G401 (cell line): ENCODE results near the gene NOL12. TPM values are rescaled to one million over a fixed set of nuclear protein-coding genes. Genes with fewer than 3 reads are reported as not detected.
"Not testable (repeated sequence)": the region's sequence is repeated elsewhere in the genome, so short reads cannot be mapped to it uniquely, and the experiment has no call there.

ENCODE experiments used
- DNase-seq: peaks from one replicate; pipeline ENCODE4 v3.0.0-alpha.2; 2015; ENCODE audit warnings: low spot score
- in situ Hi-C: cut with HindIII; loops from 2 replicates; pipeline ENCODE4 v1.10.0; 2016; ENCODE audit warnings: low sequenced_read_pairs, mixed read lengths
- total RNA-seq: library from RNA; depleted of rRNA; stranded (reverse); fragments of >200 nt; shearing (Covaris generic); gene quantifications from 2 replicates; pipeline ENCODE4 v1.2.3, GENCODE V29; 2014

Gene NOL12
- total RNA-seq, 1 experiment from 2014 or later: 44.8 TPM

DNA sequence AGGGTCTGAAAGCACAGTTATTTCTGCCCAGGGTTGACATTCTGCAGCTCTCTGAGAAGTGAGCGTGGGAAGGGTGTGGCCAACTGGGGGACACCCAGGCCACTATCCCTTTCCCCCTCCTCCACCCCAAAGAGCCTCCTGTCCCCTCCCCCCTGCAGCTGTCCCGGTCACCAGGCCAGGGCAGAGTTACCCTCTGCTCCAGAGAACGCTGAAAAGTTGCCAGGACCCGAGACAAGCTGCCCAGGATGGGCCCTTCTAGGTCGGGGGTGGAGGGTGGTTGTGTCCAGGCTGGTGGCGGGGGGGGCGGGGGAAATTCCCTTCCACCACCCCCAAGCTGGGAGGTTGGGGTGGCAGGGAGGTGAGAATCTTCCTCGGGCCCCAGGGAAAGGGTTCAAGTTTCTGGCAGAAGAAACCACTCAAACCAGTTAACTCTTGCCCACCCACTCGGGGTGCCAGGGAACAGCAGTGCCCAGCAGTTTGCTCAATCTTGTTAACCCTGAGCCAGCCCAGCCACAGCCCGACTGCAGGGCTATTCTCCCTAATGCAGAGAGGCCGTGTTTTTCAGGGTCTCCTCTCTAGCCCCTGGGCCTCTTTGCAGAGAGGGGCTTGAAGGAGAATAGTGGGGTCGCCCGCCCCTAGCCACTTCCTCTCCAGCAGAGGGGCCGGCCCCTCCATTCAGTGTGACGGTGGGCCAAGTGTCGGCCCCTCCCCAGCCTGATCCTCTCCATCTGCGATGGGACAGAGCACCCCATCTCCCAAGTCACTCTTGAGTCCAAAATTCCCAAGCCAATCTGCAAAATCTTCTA is 10.0 kb upstream of the NOL12 start:
- peak; percentile 29 for DNase-seq

DNA sequence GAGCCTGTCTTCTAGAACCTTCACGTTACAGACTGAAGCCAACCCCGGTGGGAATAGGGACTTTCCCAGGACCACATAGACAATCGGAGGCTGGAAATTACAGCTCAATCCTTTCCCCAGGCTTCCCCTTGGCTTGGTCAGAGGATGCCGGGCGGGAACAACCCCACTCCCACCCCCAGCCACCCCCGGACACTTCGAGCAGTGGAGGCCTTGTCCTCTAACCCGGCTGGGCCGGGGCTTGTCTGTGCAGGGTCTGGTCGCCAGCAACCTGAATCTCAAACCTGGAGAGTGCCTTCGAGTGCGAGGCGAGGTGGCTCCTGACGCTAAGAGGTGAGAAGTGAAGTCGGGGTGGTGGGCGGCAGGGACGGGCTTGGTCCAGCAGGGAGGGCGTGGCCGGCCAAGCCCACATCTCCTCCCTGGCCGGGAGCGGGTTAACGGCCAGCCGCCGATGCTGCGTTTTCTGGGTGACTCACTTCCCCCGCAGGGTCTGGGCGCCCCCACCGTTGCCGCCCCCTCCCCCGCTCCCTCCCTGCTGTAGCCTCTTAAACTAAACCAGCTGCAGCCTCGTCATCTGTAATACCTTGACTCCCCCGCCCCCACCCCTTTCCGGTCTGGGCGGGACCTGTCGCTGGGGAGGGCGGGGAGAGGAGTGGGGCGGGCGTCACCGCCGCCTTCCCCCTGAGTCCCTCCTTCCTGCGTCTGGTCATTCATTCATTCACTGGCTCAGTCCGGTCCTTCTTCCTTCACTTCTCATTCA is 9.2 kb upstream of the NOL12 start:
- in situ Hi-C loops: no loop called here

More for the DNA sequence above, 10.0 kb upstream of the NOL12 start:
- in situ Hi-C loops: no loop called here

DNA sequence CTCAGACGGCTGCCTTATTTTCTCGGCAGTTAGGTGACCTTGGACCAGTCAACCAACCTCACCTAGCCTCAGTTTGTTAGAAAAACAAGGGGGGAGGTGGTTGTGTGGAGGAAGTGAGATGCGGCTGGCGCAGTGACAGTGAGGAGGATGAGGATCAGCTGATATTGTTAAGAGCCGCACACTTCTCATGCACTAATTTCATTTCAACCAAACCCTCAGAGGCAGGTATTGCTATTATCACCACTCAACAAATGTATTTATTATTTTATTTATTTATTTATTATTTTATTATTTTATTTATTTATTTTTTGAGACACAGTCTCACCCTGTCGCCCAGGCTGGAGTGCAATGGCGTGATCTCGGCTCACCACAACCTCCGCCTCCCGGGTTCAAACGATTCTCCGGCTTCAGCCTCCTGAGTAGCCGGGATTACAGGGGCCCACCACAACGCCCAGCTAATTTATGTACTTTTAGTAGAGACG is 8.6 kb upstream of the NOL12 start:
- no peak for DNase-seq
- in situ Hi-C loops: no loop called here

More for the DNA sequence above, 9.2 kb upstream of the NOL12 start:
- peak; percentile 41 for DNase-seq

DNA sequence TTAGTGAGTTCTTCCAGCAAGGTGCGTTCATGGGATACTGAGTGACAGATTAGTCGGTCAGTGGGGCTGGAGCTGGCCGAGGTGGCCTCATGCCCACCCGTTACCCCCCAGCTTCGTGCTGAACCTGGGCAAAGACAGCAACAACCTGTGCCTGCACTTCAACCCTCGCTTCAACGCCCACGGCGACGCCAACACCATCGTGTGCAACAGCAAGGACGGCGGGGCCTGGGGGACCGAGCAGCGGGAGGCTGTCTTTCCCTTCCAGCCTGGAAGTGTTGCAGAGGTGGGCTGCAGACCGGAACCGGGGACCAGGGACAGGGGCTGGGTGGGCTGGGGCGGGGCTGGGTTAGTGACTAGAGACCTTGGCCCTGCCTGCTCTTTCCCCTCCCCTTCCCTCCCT is 7.8 kb upstream of the NOL12 start:
- no peak for DNase-seq
- in situ Hi-C loops: no loop called here

DNA sequence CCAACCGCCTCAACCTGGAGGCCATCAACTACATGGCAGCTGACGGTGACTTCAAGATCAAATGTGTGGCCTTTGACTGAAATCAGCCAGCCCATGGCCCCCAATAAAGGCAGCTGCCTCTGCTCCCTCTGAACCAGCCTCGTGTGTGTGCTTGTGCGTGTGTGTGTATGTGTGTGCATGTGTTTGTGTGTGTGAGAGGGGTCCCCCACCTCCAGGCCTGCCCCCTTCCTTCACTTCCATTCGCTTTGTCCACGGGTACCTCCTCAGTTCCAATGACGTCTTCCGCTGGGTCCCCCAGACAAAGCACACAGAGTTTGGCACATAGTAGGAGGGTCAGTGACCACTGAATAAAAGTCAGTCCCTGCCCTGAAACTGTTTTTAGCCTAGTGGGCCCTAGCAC is 6.5 kb upstream of the NOL12 start:
- in situ Hi-C loops: no loop called here
- no peak for DNase-seq

DNA sequence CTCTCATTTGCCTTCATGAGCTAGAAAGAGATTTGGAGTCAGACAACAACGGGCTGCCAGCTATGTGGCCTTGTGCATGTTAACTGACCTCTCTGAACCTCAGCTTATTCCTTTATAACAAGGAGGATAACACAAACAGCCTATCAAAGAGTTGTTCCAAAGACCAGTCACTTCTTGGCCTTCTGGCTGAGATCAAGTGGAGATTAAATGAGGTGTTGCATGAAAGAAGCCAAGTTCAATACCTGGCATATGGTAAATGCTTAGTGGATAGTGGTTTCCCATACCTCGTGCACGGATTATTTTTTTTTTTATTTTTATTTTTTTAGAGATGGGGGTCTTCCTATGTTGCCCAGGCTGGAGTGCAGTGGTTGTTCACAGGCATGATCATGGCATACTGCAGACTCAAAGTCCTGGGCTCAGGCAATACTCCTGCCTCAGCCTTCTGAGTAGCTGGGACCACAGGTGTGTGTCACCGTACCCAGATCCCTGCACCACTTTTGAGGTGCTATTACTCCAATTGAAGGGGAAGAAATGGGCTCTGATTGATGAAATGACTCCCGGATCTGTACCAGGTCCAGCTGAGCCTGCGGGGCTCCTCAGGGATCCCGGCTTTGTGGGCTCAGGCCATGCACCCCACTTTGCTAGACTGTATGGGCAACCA is 5.8 kb upstream of the NOL12 start:
- in situ Hi-C loops: no loop called here

DNA sequence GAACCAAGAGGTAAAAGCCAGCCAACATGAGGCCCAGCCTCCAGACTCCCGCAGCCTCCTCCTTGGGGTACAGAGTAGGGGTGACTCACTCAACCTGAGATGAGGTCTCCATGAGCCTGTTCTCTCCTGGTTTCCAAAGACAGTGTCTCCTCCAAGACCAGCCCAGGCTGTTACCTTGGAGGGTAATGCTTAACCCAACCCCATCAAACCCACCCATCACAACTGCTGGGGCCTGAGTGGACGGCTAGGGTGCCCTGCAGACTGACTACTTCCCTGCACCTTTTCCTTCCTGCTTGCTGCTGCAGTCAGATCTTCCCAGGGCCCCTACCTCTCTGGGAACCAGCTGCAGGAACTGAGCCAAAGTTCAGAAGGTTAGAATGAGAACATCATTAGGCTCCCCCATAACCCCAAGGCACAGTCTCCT is 5.1 kb upstream of the NOL12 start:
- in situ Hi-C loops: no loop called here

More for the DNA sequence above, 5.8 kb upstream of the NOL12 start:
- no peak for DNase-seq

DNA sequence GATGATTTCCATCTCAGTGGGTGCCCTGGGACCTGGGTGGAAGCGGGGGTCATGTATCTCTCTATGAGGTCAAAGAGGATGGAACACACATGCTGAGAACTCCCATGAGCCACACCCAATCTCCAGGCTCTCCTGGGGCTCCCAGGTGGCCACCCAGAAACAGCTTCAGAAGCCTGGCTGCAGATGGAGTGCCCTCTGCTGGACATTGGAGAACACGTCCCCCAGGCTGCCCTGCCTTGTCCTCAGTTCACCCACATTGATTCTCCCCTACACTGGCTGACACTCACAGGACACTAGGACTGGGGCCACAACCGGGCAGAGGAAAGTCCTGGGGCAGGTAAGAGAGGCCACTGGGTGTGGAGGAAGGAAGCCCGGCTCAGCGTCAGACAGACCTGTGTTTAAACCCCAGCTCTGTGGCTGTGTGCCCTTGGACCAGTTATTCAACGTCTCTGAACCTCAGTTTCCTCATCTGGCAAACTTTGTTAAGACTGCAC is 4.5 kb upstream of the NOL12 start:
- peak; percentile 72 for DNase-seq
- in situ Hi-C loops: no loop called here

More for the DNA sequence above, 5.1 kb upstream of the NOL12 start:
- no peak for DNase-seq

DNA sequence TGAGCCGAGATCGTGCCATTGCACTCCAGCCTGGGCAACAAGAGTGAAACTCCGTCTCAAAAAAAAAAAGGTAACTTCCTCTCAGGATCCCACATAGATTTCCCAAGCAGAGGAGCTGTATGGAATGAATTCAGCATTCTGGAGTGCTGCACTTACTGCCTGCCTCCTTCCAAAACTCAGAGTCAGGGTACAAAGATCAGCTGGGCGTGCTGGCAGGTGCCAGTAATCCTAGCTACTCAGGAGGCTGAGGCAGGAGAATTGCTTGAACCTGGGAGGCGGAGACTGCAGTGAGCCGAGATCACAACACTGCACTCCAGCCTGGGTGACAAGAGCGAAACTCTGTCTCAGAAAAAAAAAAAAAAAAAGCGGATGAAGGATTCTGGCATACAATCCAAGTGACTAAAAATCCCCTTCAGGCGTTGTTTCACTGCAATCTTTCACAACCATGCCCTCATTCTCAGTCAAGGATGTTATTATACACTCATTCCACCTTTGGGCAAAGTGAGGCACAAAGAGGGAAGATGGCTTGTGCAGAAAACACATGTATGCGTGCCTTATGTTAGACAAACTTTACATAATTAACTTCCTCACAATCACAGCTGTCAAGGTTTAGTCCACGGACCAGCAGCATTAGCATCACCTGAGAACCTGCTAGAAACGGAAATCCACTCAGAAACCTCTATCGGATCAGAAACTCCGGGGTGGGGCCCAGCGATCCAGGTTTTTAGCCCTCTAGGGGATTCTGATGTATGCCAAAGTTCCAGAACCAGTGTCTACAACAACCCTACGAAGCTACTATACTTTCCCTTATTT is 1.1 kb upstream of the NOL12 start:
- in situ Hi-C loops: no loop called here

DNA sequence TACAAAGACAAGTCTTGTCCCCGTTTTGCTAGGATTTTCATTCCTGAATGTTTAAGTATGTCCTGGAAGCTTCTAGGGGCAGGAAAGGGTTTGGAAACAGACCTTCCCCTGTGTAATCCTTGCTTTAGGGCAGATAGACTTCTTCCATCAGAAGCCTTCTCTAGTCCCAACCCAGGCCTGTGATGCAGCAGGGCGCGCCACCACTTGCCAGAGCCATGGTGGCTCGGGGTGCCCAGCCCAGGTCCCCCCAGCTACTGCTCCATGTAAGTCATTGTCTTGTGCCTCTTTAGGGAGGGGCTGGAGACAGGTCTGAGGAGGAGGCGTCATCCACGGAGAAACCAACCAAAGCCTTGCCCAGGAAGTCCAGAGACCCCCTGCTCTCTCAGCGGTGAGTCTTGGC is 4.3 kb downstream of the NOL12 start:
- no peak for DNase-seq
- in situ Hi-C loops: no loop called here

More for the DNA sequence above, 1.1 kb upstream of the NOL12 start:
- no peak for DNase-seq

DNA sequence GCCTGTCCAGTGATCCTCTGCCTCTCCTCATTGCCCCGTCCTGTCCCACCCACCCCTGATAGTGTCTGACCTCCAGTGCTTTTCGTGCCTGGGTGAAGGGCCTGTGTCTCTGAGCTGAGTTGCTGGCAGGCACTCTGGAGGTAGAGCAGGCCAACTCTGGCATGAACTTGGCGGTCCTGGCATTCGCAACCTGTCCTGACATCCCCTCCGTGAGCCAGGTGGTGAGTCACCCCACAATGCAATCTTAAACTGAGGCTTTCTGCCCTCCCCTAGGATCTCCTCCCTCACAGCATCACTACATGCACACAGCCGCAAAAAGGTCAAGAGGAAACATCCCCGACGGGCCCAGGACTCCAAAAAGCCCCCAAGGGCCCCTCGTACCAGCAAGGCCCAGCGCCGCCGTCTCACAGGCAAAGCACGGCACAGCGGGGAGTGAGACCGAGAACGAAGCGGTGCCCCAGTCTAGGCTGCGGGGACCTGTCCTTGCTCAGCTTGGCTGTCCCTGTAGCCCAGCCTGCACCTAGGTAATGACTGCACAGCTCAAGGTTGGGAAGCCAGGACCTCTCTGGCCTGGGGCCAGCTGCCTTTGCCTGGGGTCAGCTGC is 4.9 kb downstream of the NOL12 start:
- DNase-seq: no peak
- in situ Hi-C loops: no loop called here

DNA sequence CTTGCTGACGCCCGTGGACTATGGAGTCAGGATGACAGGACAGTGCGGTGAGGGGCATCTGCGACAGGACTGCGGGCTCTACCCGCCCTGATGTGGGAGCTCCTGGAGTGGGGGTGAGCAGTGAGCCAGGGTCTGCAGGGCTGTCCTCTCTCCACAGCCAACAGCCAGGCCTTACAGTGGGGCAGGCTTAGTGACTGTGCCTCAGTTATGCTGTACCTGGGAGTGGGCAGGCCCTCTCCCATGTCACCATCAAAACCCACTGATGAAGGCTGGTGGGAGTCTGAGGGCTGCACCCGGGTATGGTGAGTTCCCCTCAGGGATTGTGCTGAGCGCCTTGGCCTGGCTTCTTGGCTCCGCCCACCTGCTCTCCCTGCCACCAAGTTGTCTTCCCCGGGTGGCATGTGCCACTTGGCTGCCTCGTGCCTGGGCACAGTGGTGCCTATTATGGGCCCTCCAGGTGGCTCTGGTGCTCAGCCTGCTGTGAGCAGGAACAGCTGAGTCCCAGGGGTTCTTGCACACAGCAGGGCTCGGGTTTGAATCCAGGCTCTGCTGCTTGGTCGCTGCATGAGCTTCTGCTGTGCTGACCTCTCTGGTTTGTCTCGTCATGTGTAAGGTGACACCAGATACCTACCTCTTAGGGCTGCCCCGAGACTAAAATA is 6.6 kb downstream of the NOL12 start:
- in situ Hi-C loops: no loop called here
- no peak for DNase-seq

DNA sequence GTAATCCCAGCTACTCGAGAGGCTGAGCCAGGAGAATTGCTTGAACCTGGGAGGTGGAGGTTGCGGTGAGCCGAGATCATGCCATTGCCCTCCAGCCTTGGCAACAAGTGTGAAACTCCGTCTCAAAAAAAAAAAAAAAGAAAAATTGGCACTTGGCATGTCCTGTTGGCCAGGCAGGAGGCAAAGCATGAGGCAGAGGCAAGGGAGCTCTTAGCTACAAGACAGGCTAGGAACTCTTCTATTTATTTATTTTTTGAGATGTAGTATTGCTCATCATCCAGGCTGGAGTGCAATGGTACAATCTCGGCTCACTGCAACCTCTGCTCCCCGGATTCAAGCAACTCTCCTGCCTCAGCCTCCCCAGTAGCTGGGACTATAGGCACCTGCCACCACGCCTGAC is 8.0 kb downstream of the NOL12 start:
- in situ Hi-C loops, DNase-seq: not testable (repeated sequence)

DNA sequence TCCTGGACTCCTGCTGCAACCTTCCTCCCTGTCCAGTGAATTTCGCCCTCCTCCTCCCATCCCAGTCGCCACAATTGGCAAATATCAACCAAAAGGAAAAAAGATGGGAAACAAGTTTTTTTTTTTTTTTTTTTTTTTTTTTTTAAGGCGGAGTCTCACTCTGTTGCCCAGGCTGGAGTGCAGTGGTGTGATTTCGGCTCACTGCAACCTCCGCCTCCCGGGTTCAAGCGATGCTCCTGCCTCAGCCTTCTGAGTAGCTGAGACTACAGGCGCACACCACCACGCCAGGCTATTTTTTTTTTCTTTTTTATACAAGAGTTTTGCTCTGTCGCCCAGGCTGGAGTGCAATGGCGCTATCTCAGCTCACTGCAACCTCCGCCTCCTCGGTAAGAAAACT is 10.1 kb downstream of the NOL12 start:
- DNase-seq, in situ Hi-C loops: not testable (repeated sequence)

DNA sequence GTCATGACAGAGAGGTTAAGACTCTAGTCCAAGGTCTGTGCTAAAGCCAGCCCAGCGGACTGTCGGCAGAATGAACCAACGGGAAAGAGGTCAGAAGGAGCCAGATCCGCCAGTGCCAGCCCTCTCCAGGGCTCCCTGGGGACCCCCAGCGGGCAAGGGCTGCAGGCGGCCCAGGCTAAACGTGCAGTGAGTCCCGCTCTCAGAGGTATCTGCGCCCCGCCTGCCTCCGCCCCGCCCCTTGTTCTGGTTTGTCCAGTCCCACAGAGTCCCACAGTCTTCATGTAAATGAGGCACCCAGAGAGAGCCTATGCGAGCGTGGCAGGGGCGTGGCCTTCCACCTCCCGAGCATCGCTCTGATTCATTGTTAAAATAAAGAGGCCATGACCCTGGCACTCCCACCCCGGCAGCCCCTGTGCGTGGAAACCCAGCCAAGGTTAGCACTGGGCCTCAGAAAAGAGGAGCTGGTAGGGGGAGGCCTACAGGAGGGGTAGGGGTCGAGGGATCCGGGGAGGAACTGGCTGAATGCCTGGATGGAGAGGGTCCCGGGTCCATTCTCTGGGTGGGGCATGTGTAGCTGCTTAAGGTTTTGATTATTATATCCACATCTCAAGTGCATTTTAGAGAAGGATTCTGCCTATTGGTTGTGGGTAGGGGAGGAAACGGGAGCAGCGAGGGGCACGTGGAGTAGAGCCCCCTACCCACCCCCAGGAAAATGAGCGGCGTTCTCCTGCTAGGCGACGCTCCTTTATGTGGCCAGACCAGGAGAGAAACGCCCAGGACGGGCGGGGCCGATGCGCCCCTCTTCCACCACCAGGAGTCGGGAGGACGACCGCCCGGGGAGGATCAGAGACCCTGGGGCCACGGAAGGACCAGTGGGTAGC is 10.8 kb downstream of the NOL12 start, which contains the start of gene TRIOBP:
TSS of gene TRIOBP (plus strand) at position 392 of the 881 bp plus-strand sequence. CDS start 4,318 bp downstream, outside the sequence.
- in situ Hi-C loops: no loop called here
- DNase-seq: peak; percentile 94

DNA sequence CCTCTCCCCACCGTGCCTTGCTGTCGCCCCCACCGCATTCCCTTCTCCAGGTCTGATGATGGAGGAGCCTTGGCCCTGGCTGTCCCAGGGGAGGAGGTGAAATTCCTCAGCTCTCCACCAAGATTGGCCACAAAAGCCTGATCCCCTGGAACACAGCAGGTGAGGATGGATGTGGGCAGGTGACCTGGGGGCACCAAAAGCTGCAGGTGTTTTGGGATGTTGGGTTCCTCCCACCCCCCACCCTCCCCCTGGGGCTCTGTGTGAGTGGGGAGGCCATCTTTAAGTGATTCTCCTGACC is 11.3 kb downstream of the NOL12 start:
- no peak for DNase-seq
- in situ Hi-C loops: no loop called here

DNA sequence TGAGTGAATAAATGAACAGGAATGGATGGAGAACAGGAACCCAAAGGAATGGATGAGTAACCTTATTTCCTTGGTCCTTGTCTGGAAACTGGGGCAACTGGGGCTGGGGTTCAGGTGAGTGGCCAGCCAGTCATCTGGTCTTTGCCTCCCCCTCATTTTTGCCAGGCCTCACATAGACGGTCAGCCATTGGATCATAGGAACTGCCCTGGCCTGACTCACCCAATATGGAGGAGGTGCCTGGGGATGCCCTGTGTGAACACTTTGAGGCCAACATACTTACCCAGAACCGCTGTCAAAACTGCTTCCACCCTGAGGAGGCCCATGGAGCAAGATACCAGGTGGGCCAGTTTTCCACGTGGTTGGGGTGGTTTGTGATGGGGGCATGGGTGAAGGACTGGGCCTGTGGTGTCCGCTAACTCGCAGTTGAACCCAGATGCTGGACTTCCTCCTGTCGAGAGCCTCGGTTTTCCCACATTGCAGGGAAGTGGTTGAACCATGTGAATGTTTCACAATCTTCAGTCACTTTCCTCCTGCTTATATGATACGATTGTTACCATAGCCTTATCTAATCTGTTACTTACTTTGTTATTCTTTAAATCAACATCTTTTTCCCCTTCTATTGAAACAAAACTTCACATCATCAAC is 15.1 kb downstream of the NOL12 start:
- no peak for DNase-seq
- in situ Hi-C loops: no loop called here
